MM.1S (cell line): ENCODE data around the gene GDAP1L1.

Source experiments
- CTCF ChIP-seq: fragments of 300-600 bp; sonication (generic); IDR thresholded peaks from 2 replicates; pipeline ENCODE4 v1.5.1; 2016; ENCODE audit warnings: antibody characterized with exemption, low read length, mixed read lengths
- EZH2 ChIP-seq: fragments of 300-600 bp; sonication (generic); optimal IDR thresholded peaks from 2 replicates; pipeline ENCODE3; 2017; ENCODE audit warnings: low read depth, mild to moderate bottlenecking, antibody characterized with exemption, low read length, mixed read lengths
- EZH2phosphoT487 ChIP-seq: fragments of 300-600 bp; sonication (generic); IDR thresholded peaks from 2 replicates; pipeline ENCODE4 v1.6.1; 2018; ENCODE audit warnings: antibody characterized with exemption, low read length

GRCh38 chr20:44218446-44218845 is 28.7 kb upstream of the GDAP1L1 start:
- TF ChIP-seq CTCF = no peak
- TF ChIP-seq EZH2 = no peak
- no peak for TF ChIP-seq EZH2phosphoT487
